Activated effector memory CD4-positive, alpha-beta T cell treated with anti-CD3 and anti-CD28 coated beads, Interleukin-2, amount 50 U/mL, for 16 hours (primary cell): ENCODE results near the gene ENTR1.

Experiments
- DNase-seq: peaks from one replicate; pipeline ENCODE4 v3.0.0-alpha.2; 2020

The ENTR1 gene

GRCh38 chr9:136410500-136411287, at the start of gene ENTR1, which contains the start of gene PMPCA:
ENTR1 (minus strand) TSS chr9:136410614; CDS start chr9:136410397, 217 bp downstream.
PMPCA (plus strand) TSS chr9:136410658; CDS start chr9:136410669, 11 bp downstream.
- peak; percentile 98 for DNase-seq

- DNase-seq = no peak
Measured at GRCh38 chr9:136459425-136459824, 49.0 kb upstream of the ENTR1 start.

GRCh38 chr9:136457326-136457725, 46.9 kb upstream of the ENTR1 start:
- DNase-seq = no peak

GRCh38 chr9:136456258-136456657, 45.8 kb upstream of the ENTR1 start:
- DNase-seq = no peak

- no peak for DNase-seq
Measured at GRCh38 chr9:136455043-136456002, 44.9 kb upstream of the ENTR1 start.

- no peak for DNase-seq
Measured at GRCh38 chr9:136454026-136454796, 43.8 kb upstream of the ENTR1 start.

- DNase-seq = no peak
Measured at GRCh38 chr9:136453326-136453725, 42.9 kb upstream of the ENTR1 start.

GRCh38 chr9:136451221-136451877, 40.9 kb upstream of the ENTR1 start:
- no peak for DNase-seq

GRCh38 chr9:136448655-136449054, 38.2 kb upstream of the ENTR1 start:
- no peak for DNase-seq

- no peak for DNase-seq
Measured at GRCh38 chr9:136447173-136447778, 36.9 kb upstream of the ENTR1 start.

GRCh38 chr9:136445799-136446198, 35.4 kb upstream of the ENTR1 start:
- no peak for DNase-seq

GRCh38 chr9:136444102-136444501, 33.7 kb upstream of the ENTR1 start:
- no peak for DNase-seq

GRCh38 chr9:136443687-136444086, 33.3 kb upstream of the ENTR1 start:
- no peak for DNase-seq

GRCh38 chr9:136443087-136443486, 32.7 kb upstream of the ENTR1 start:
- DNase-seq = no peak

GRCh38 chr9:136442265-136442664, 31.9 kb upstream of the ENTR1 start:
- no peak for DNase-seq

- no peak for DNase-seq
Measured at GRCh38 chr9:136441681-136442245, 31.3 kb upstream of the ENTR1 start.

GRCh38 chr9:136441191-136441680, 30.8 kb upstream of the ENTR1 start:
- DNase-seq = no peak

- peak; percentile 94 for DNase-seq
Measured at GRCh38 chr9:136439481-136440408, 29.3 kb upstream of the ENTR1 start, which contains the start of gene INPP5E. INPP5E (minus strand) TSS chr9:136439845; CDS start chr9:136439419, 426 bp downstream.

GRCh38 chr9:136438548-136439480, 28.4 kb upstream of the ENTR1 start:
- DNase-seq = peak; percentile 87
